GM19468 (cell line): ENCODE measurements around the gene SCIN.
"Not testable (repeated sequence)": the region's sequence is repeated elsewhere in the genome, so short reads cannot be mapped to it uniquely, and the experiment has no call there.

ENCODE experiments used
- ATAC-seq: cut with Tn5 transposase; IDR thresholded peaks from one replicate; pipeline ENCODE4 v1.9.1; 2021; ENCODE audit warnings: mild to moderate bottlenecking, moderate library complexity, moderate number of reproducible peaks; ENCODE audit not compliant: unreplicated experiment; ENCODE audit errors: extremely low read depth

SCIN gene

DNA sequence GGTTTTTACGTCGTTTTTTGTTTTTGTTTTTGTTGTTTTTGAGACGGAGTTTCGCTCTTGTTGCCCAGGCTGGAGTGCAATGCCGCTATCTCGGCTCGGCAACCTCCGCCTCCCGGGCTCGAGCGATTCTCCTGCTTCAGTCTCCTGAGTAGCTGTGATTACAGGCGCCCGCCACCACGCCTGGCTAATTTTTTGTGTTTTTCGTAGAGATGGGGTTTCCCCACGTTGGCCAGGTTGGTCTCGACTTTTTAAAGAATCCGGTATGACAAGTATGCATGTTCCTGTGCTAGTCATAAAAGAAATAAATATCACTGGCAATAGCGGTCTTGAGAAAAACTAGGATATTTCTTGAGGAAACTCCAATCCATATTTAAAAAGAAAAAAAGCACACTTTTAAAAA, 114.2 kb downstream of the SCIN start:
- ATAC-seq = no peak

DNA sequence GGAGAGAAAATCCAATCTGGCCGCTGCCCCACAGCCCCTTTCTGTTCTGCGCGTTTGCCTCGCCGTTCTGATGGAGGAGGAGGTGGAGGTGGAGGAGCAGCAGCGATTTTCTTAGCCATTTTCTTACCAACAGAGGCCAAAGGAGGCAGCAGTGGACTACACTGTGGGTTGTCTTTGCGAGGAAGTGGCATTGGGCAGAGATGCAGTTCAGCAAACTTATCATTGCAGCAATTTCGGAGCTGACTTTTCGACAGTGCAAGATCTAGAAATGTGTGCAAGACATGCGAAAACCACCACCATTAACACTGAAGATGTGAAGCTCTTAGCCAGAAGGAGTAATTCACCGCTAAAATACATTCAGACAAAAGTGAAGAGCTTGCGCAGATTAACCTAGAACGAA, 115.0 kb downstream of the SCIN start:
- no peak for ATAC-seq

DNA sequence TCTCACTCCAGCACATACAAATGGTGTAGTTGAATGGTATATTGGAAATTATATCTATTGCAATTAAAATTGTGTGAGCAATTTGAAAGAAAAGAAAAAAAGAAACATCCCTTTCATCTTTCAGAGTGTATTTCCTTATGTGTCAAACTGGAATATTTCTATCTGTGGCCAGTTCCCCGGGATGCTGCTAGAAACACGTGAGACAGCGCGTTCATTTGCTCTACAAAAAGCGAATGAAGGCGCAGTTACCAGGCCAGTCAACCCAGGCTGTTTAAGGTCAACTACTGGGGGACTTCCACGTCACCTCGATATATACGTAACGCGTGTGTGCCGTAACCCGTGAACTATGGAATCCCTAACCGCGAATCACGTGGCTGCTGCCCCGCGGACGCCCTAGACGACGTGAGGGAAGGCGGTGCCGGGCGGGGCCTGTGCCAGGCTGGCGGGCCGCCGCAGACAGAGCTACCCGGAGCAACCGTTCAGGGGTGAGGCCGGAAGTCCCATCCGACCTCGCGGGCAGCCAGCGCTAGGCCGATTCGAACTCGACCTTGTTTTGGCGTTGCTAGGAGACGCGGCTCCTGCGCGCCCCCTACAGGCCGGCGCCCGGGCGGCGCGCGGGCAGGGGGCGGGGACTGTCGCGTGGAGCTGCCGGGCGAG, 115.8 kb downstream of the SCIN start:
- ATAC-seq = peak; percentile 87

DNA sequence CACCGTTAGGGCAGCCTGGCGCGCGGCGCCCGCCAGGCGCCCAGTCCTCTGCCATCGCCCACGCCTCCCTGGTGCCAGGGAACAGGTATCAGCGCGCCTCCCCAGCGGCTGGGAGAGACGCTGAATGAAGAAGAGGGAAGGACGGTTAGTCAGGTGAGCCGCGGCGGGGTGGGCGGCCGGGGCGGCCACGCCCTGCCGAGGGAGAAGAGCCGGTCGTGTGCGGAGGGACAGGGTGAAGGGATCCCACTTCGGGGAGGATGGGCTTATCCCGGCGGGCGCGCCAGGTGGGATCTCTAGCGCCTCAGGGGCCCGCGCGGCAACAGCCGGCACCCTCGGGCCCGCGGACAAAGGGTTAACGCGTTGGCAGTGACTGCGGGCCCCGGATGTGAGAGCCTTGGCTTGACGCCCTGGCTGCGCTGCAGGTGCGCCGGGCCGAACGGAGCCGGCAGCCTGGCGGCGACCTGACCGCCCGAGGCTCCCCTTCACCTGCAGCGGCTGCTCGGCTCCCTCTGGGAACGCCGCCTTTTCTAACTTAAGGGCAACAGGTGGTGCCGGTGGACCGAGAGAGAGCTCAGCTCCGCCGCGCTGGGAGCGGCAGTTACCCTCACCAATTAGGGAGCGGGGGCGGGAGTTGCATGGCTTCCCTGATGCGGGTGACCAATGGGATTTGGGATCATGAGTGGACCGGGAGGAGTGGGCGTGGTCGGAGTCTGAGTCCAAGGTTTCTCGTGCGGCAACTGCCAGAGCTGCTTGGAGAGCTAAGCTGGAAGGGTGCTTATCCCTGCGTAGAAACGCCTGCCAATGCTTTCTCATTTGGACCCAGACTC, 116.6 kb downstream of the SCIN start, which contains the start of gene ARL4A:
Gene ARL4A, plus strand, starts transcription at position 743 of the 827 bp plus-strand sequence. CDS start 622 bp downstream, outside the sequence.
- ATAC-seq = peak; percentile 50

DNA sequence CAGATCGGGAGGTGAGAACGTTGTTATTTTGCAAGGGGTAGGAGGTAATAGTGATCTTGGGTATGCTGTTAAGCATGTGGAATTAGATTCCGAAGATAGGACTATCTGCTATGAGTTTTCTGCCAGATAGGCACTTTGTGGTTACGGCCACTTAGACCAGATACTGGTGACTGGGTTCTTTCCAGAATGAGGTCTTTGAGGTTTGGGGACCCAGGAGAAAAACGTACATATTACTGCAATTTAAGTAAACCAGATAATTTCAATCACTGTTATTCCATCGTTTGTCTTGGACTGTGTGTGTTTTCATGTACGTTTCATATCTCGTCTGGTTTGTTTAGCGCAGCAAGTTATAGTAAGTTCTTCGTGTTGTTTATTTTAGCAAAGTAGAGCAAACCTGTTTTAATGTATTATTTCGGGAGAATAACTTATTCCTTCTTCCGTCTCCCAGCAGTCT, 117.2 kb downstream of the SCIN start:
- ATAC-seq = no peak

DNA sequence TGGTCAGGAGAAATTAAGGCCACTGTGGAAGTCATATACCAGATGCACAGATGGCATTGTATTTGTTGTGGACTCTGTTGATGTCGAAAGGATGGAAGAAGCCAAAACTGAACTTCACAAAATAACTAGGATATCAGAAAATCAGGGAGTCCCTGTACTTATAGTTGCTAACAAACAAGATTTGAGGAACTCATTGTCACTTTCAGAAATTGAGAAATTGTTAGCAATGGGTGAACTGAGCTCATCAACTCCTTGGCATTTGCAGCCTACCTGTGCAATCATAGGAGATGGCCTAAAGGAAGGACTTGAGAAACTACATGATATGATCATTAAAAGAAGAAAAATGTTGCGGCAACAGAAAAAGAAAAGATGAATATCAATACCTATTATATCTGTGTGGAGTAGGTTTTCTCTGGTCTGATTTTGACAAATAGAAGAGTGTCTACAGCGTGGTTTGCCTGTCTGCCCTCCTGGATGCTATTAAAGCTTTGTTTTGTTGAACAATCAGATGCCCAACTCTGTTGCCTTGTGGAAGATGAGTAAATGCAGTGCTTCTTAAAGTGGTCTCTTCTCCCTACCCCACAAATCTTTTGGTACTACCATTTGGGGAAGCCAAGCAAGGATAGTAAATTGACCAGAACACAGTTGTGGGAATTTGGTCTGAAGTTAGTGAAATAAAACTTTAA, 118.1 kb downstream of the SCIN start:
- ATAC-seq = not testable (repeated sequence)

DNA sequence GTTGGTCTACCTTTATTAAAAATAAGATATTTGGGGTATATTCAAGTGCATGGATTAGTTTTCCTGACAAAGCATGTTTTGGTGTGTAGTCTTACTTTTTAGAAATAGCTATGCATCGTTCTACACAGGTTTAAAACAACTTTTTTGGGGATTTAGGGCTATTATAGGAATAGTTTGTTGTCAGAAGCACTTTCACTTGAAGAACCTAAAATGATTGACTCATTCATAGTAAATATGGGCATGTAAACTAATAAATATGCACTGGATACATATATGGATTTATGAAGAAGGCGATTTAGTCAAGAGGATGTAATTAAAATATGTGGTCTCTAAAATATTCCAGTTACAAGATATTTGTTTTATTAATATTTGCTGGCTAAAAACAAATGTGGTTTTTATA, 118.9 kb downstream of the SCIN start:
- ATAC-seq = no peak

DNA sequence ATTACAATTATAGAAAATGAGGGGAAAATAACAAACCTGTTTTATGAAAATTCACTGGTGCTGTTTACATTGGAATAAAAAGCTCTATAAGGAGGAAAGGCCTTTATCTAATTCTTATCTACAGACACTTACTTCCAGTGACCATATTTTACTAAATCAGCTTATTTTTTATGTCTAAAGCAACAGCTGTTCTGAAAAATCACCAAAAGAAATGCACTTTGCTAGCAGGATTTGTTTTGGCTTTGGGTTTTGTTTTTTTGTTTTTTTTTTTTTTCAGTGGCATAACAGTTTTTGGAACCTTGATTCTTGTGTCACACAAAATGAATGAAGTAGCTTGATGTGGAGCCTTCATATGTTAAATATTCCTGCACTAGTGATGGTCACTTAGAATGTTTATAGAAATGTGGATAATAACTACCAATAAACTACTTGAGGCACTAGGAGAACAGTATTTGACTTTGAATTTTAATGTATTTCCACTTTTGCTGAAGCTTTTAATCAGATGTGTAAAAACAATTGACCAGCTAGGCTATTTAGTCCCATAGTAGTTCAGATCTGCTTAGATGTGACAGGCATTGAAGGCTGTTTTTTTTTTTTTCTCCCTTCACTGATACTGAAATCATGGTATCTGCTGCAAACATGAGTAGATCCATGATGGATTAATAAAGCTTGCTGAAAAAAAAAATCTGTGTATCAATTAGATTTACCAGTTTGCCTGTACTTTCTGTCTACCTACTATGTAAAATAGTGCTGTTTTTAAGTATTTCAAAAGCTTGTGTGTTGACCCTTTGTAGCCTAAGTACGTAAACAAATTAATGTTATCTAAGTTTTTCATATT, 119.7 kb downstream of the SCIN start:
- no peak for ATAC-seq

DNA sequence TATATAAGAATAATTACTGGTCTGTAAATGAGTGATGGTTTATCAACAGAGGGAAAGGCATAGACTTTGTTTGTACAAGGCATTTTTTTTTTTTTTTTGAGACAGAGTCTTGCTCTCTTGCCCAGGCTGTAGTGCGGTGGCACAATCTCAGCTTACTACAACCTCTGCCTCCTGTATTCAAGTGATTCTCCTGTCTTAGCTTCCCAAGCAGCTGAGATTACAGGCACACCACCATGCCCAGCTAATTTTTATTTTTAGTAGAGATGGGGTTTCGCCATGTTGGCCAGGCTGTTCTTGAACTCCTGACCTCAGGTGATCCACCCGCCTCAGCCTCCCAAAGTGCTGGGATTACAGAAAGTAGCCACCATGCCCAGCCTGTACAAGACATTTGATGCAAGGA, 120.9 kb downstream of the SCIN start:
- ATAC-seq = not testable (repeated sequence)

DNA sequence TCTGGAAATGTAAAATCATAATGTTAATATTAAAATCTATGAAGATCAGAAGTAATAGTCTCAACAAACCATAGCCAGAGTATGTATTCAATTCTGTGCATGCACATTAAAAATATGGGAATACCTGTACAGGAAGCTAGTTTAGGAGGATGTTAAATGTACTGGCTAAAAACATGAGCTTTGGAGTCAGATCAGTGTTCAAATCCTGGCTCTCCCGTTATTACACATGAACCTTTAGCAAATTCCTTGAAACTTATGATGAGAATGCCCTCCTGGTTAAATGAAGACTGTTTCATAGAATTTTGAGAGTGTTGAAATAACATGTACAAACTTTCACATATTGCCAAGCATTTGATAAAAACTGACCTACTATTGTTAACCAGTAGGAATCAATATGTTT, 121.5 kb downstream of the SCIN start:
- ATAC-seq = no peak

DNA sequence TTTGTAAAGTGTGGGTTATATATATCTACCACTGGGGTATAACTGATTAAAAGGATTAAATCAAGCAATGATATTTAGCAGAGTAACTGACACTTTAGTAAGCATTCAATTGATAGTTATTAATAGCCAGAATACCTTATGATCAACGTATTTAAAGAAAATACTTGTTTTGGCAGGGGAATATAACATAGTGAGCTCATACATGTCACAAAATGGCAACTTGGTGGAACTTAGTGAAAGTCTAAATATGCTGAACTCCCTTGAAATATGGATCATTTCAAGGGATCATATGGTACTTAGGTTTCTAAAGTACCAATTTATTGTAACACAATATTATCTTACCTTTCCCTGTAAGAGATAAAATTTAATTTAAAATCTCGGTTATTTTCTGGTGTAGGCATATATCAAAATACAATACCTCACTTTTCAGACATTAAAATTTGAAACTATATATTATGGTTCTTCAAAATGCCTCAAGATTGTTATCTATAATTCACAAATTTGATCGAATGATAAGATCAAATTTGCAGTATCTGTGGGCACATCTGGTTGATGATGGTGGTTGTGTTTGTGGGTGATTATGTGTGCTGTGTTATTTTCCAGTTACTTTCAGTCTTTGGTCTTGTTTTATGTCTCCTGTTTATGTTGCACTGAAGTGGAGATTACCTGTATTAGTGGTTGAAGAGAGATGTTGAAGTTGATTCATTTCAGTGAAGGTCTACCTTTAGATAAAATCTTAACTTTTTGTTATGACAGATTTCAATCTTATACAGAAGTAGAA, 122.1 kb downstream of the SCIN start:
- ATAC-seq = no peak

DNA sequence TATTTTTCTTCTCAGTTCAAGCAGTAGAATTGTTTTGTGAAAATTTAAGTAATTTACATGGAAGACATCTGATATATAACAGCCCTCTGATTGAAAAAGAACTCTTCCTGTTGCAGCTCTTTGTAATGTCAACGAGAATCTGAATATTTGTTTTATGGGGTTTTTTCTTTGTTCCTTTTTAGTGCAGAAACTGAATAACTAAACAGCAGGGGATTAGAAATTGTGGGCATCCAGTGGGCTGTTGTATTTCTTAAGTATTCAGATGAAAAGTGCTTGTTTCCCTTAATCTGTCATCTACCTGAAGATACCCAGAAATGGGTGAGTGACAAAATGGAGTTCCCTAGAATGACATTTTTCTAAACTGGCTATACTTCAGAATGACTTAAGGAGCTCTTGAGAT, 124.3 kb downstream of the SCIN start:
- ATAC-seq = no peak

DNA sequence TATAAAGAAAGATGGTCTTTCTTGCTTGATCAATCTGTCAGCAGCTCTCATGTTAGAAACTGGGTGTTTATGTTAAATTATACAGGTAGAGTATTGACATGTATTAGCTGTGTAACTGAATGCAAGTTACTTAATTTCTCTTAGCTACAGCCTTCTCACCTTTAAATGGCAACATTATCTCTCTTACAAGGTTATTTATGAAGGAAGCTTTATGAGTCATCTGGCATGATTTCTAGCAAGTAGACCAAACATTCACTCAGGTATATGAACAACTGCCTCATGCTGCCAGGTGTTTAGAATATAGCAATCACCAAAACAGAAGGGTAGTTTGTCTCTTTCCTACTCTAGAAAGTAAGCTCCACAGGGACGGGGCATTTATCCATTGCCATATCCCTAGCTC, 125.4 kb downstream of the SCIN start:
- ATAC-seq = no peak

DNA sequence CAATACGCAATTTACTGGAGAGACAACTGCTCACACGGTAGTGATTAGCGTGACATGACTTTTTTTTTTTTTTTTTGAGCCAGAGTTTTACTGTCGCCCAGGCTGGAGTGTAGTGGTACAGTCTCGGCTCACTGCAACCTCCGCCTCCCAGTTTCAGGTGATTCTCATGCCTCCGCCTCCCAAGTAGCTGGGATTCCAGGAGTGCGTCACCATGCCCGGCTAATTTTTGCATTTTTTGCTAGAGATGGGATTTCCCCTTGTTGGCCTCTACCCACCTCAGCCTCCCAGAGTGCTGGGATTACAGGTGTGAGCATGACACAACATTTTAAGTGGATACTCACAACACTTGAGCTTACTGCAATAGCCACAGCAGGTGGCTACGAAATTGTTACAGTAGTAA, 128.8 kb downstream of the SCIN start:
- ATAC-seq = no peak

DNA sequence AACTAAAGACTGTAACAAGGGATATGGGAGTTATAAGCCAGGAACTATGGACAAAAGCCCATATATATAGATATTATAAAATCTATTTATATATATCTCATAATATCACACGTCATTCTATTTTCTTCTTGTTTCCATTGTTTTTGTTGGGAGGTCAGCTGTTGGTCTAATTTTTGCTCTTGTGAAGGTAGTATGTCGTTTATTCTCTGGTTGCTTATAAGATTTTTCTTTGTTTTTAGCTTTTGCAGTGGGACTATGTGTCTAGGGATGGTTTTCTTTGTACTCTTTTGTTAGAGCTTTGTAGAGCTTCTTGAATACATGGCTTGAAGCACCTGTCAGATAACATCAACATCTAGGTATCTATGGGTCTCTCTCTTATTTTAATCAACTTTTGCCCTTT, 130.9 kb downstream of the SCIN start:
- ATAC-seq = no peak

DNA sequence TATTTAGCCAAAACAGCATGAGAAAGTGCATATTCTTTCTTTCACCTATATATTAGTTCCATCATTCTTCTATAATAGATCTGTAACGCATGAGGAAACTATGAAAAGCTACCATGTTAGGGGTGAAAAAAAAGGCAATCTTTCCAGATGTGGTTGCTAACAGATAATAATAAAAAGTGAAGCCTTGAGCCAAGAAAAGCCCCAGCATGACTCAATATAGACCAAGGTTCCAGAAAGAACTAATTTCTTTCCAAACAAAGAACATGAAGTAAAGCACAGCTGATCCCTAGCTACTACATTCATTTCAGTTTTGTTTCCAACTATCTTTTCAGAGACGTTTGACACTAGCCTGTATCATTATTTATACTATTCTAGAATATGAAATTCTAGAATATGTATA, 133.4 kb downstream of the SCIN start:
- ATAC-seq = no peak

DNA sequence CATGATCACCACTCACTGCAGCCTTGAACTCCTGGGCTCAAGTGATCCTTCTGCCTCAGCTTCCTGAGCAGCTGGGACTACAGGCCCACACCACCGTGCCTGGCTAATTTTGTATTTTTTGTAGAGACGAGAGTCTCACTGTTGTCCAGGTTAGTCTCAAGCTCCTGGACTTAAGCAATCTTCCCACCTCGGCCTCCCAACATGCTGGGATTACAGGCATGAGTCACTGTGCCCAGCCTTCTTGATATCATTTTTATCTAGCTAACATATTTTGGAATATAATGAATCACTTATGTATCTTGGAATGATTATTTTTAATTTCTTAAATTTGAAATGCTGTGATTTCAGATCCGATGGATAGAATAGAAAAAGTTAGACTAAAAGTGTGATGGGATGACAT, 135.4 kb downstream of the SCIN start:
- no peak for ATAC-seq

DNA sequence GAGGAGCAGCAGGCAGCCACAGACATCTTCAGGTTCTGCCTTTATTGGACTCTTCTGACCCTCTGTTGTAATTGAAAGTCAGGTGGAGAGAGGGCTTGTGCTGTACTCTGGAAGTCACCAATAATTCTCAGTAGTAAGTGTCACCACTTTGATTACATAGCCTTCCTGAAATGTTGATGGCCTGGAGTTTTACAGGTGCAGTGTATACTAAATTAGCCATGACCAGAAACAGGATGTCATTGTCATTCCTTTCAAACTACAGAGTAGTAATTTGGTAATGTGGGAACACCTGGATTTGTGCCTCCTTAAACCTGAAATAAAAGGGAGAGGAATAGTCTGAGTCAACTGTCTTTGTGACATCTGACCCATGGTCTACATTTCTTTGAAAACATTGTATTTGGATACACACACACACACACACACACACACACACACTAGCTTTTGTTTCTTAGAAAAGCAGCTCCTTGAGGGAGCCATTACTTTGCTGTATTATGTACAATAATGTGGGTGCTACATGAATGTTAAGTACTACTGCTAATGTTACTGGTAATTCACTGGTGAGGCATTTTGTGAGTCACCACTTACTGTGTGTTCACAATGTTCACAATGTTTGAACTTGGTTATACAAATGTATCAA, 136.5 kb downstream of the SCIN start:
- ATAC-seq = no peak

DNA sequence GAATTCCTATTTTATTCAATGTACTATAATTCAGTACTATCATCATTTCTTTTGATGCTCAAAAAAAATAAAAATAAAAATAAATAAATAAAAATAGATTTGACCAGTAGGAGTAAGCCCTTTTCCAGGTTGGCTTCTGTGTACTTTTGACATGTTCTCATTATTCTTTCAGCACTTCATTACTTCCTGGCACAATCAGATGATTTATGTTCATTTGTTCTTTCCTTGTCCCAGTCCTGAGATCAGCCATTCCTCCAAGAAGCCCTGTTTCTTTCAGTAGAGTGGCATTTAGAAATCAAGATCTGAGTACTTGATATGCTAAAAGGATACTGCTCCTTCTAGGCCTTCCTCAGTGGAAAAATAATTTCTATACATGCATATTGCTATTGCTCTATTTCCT, 137.8 kb downstream of the SCIN start:
- ATAC-seq = no peak
